Measurements from ENCODE around the gene UBASH3B. TPM values are rescaled to one million over a fixed set of nuclear protein-coding genes. Genes with fewer than 3 reads are reported as not detected.
A peak's percentile ranks its signal among the peaks of the same experiment; 100 is the strongest.

UBASH3B gene
- total and polyA plus RNA-seq, 2 donors (not counting 1 experiment from before 2014, with no cell fraction given) = 13.1 to 44.4 TPM

GRCh38 chr11:122747351-122747781, 91.8 kb downstream of the UBASH3B start:
- Histone ChIP-seq H3K27ac (ENCODE audit: insufficient read depth, low read length) (peak overlapping the region; percentile 37), H3K9me3 (ENCODE audit: control insufficient read depth, insufficient read depth, low read depth, low read length) (no peaks in the 10 kb centered on the region), H3K4me1 (ENCODE audit: control insufficient read depth, extremely low read depth, insufficient read depth, low read length) (peaks cover 16% of the 10 kb centered on the region), H3K27me3 (ENCODE audit: control insufficient read depth, insufficient read depth, low read length) (no peaks in the 10 kb centered on the region), H4K20me1 (ENCODE audit: control insufficient read depth, extremely low read depth, insufficient read depth, low read length) (no peaks in the 10 kb centered on the region), H3K79me2 (ENCODE audit: control insufficient read depth, insufficient read depth, low read length) (peaks cover 5% of the 10 kb centered on the region), H3K36me3 (ENCODE audit: control insufficient read depth, insufficient read depth, low read length) (no peaks in the 10 kb centered on the region), H2AFZ (ENCODE audit: low read length) (no peak overlapping the region), H3K4me2 (ENCODE audit: extremely low read depth, insufficient read depth, low read length) (peak overlapping the region; percentile 16), H3K4me3 (replicated peaks in 1 of 4; ENCODE audit: control extremely low read depth in 1 of 4, insufficient read depth in 1 of 4, low read depth in 3 of 4, low read length in 4 of 4) (no peak overlapping the region), H3K9ac (ENCODE audit: insufficient read depth, low read length) (no peak overlapping the region)
- TF ChIP-seq EZH2 (IDR thresholded peaks at IDR 0.05; ENCODE audit: low read length, missing control alignments) (no peak), CTCF (conservative IDR thresholded peaks at IDR 0.05 in 1 of 2, IDR thresholded peaks at IDR 0.05 in 1 of 2; ENCODE audit: low read depth in 1 of 2, low read length in 2 of 2) (no peak)
- DNase-seq (ENCODE audit: low read depth in 2 of 2) = peak in 1 of 2 donors; percentile 76

GRCh38 chr11:122749005-122749687, 93.6 kb downstream of the UBASH3B start:
- Histone ChIP-seq H3K4me1 (ENCODE audit: control insufficient read depth, extremely low read depth, insufficient read depth, low read length) (peaks cover 16% of the 10 kb centered on the region), H3K79me2 (ENCODE audit: control insufficient read depth, insufficient read depth, low read length) (peaks cover 5% of the 10 kb centered on the region), H3K36me3 (ENCODE audit: control insufficient read depth, insufficient read depth, low read length) (no peaks in the 10 kb centered on the region), H2AFZ (ENCODE audit: low read length) (no peak overlapping the region), H3K27me3 (ENCODE audit: control insufficient read depth, insufficient read depth, low read length) (no peaks in the 10 kb centered on the region), H3K9me3 (ENCODE audit: control insufficient read depth, insufficient read depth, low read depth, low read length) (no peaks in the 10 kb centered on the region), H3K9ac (ENCODE audit: insufficient read depth, low read length) (no peak overlapping the region), H4K20me1 (ENCODE audit: control insufficient read depth, extremely low read depth, insufficient read depth, low read length) (no peaks in the 10 kb centered on the region), H3K4me3 (replicated peaks in 1 of 4; ENCODE audit: control extremely low read depth in 1 of 4, insufficient read depth in 1 of 4, low read depth in 3 of 4, low read length in 4 of 4) (peak overlapping the region in 1 of 4 experiments; percentile 0), H3K27ac (ENCODE audit: insufficient read depth, low read length) (peak overlapping the region; percentile 36), H3K4me2 (ENCODE audit: extremely low read depth, insufficient read depth, low read length) (peak overlapping the region; percentile 63)
- DNase-seq (ENCODE audit: low read depth in 2 of 2) = peak; percentile 95 to 97
- TF ChIP-seq CTCF (conservative IDR thresholded peaks at IDR 0.05 in 1 of 2, IDR thresholded peaks at IDR 0.05 in 1 of 2; ENCODE audit: low read depth in 1 of 2, low read length in 2 of 2) (no peak), EZH2 (IDR thresholded peaks at IDR 0.05; ENCODE audit: low read length, missing control alignments) (no peak)

GRCh38 chr11:122750049-122750448, 94.5 kb downstream of the UBASH3B start:
- H4K20me1 ChIP-seq (ENCODE audit: control insufficient read depth, extremely low read depth, insufficient read depth, low read length) = no peaks in the 10 kb centered on the region
- H3K36me3 ChIP-seq (ENCODE audit: control insufficient read depth, insufficient read depth, low read length) = no peaks in the 10 kb centered on the region
- H3K79me2 ChIP-seq (ENCODE audit: control insufficient read depth, insufficient read depth, low read length) = peaks cover 2% of the 10 kb centered on the region
- no peak overlapping the region for H3K4me3 ChIP-seq (replicated peaks in 1 of 4; ENCODE audit: control extremely low read depth in 1 of 4, insufficient read depth in 1 of 4, low read depth in 3 of 4, low read length in 4 of 4)
- no peak for DNase-seq (ENCODE audit: low read depth in 2 of 2)
- no peaks in the 10 kb centered on the region for H3K27me3 ChIP-seq (ENCODE audit: control insufficient read depth, insufficient read depth, low read length)
- H2AFZ ChIP-seq (ENCODE audit: low read length) = no peak overlapping the region
- TF ChIP-seq CTCF (conservative IDR thresholded peaks at IDR 0.05 in 1 of 2, IDR thresholded peaks at IDR 0.05 in 1 of 2; ENCODE audit: low read depth in 1 of 2, low read length in 2 of 2) (no peak), EZH2 (IDR thresholded peaks at IDR 0.05; ENCODE audit: low read length, missing control alignments) (no peak)
- no peak overlapping the region for H3K4me2 ChIP-seq (ENCODE audit: extremely low read depth, insufficient read depth, low read length)
- no peaks in the 10 kb centered on the region for H3K9me3 ChIP-seq (ENCODE audit: control insufficient read depth, insufficient read depth, low read depth, low read length)
- H3K9ac ChIP-seq (ENCODE audit: insufficient read depth, low read length) = no peak overlapping the region
- H3K27ac ChIP-seq (ENCODE audit: insufficient read depth, low read length) = no peak overlapping the region
- H3K4me1 ChIP-seq (ENCODE audit: control insufficient read depth, extremely low read depth, insufficient read depth, low read length) = peaks cover 14% of the 10 kb centered on the region

Data from fibroblast of lung (primary cell).